RWPE1 (cell line): Measurements from ENCODE around the gene SGCA.

Source experiments
- CTCF ChIA-PET: fragments of 350-600 bp; sonication (Branson Sonifier 250); formaldehyde crosslinking; extraction: SDS; loops from one replicate; lab custom pipeline; 2021; lab: Yijun Ruan, JAX
- POLR2A ChIA-PET: fragments of 400-600 bp; formaldehyde crosslinking; extraction: SDS; loops from one replicate; lab custom pipeline; 2020; ENCODE audit warnings: antibody characterized with exemption; ENCODE audit not compliant: low non-redundant PET; lab: Yijun Ruan, JAX
- DNase-seq: peaks from one replicate; pipeline ENCODE4 v3.0.0; 2012; ENCODE audit warnings: low spot score
- H3K27ac ChIP-seq: fragments of 450-650 bp; 2 replicates; pipeline ENCODE4 v1.5.1; 2017
- CTCF ChIP-seq: fragments of 450-650 bp; conservative IDR thresholded peaks from 2 replicates; pipeline ENCODE4 v1.5.1; 2017; ENCODE audit warnings: low read depth, mild to moderate bottlenecking

The SGCA gene

DNA sequence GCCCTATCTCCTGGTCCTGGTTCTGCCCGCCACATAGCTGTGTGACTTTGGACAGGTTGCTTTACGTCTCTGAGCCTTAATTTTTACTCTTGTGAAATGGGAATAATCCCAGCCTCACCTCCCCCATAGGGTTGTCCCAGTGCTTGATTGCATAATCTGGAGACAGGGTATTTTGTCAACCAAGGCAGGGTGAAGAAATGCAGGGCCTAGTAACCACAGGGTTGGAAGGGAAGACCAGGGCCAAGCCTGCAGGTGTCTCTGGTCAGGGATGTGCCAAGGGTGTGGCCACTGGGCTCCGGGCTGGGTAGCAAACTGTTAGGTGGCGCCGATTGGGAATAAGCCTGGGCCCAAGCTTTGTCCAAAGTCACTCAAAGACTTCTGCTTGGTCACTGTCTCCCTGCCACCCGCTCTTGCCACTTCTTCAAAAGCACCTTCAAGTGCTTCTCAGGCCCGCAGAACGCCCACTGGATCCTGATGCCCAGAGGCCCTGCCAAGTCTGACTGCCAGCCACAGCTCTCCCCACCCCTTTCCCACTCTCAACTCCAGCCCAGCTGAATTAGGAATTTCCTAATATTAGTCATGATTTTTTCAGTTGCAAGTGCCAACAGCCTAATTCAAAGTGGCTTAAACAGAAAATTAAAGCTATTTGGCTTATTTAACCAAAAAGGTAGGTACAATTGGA, 56.2 kb downstream of the SGCA start:
- H3K27ac ChIP-seq = peak overlapping the region; percentile 91
- CTCF ChIA-PET = interaction anchor here (1.2 to 1.5 kb wide), 2 partner anchors 22 to 48 kb away, joined by 4 read pairs; no protein-coding TSS in a partner anchor
- POLR2A ChIA-PET = no interaction called here
- no peak for TF ChIP-seq CTCF
- DNase-seq = peak; percentile 84

DNA sequence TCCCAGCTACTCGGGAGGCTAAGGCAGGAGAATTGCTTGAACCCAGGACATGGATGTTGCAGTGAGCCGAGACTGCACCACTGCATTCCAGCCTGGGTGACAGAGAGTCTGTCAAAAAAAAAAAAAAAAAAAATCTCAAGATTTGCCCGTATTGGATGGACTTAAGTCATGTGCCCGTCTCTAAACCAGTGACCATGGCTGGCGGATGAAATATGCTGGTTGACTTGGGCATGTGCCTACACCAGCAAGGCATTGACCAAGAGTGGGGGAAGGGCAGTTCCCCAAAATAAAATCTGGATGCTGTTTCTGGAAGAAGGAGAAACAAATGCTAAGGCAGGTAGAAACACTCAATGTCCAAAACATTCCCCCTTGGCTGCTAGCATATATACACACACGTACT, 57.1 kb downstream of the SGCA start:
- no peak for DNase-seq
- peak overlapping the region; percentile 91 for H3K27ac ChIP-seq
- TF ChIP-seq CTCF = no peak
- CTCF ChIA-PET = interaction anchor here (0.7 to 1.5 kb wide), 2 partner anchors 30 to 47 kb away, joined by 3 to 4 read pairs; no protein-coding TSS in a partner anchor
- POLR2A ChIA-PET = no interaction called here
